ENCODE results near the gene PDZD7. TPM values are rescaled to one million over a fixed set of nuclear protein-coding genes. Genes with fewer than 3 reads are reported as not detected.

Gene PDZD7
- total RNA-seq, 1 donor from 2014 or later = 0.13 TPM

GRCh38 chr10:100970914-100971811, 59.8 kb downstream of the PDZD7 start:
- ATAC-seq = peak; percentile 72
- peak; percentile 88 for DNase-seq (ENCODE audit: low spot score)

- ATAC-seq = peak; percentile 76
- peak; percentile 90 for DNase-seq (ENCODE audit: low spot score)
These were observed 60.6 kb downstream of the PDZD7 start for GRCh38 chr10:100970076-100970913.

GRCh38 chr10:100969187-100970075, 61.5 kb downstream of the PDZD7 start, which contains the start of gene SEMA4G:
SEMA4G (plus strand) TSS chr10:100969504; CDS start chr10:100972913, 3,409 bp downstream.
- DNase-seq (ENCODE audit: low spot score) = peak; percentile 69
- peak; percentile 61 for ATAC-seq

GRCh38 chr10:100968863-100969186, 62.1 kb downstream of the PDZD7 start:
- DNase-seq (ENCODE audit: low spot score) (no peak), ATAC-seq (peak; percentile 9)

GRCh38 chr10:100968062-100968736, 62.7 kb downstream of the PDZD7 start:
- DNase-seq (ENCODE audit: low spot score) = peak; percentile 29
- ATAC-seq = no peak

GRCh38 chr10:100967332-100967731, 63.6 kb downstream of the PDZD7 start:
- ATAC-seq = no peak
- DNase-seq (ENCODE audit: low spot score) = no peak

- DNase-seq (ENCODE audit: low spot score) (no peak), ATAC-seq (no peak)
These were observed 64.0 kb downstream of the PDZD7 start for GRCh38 chr10:100966887-100967286.

- DNase-seq (ENCODE audit: low spot score) (no peak), ATAC-seq (no peak)
These were observed 65.1 kb downstream of the PDZD7 start for GRCh38 chr10:100965820-100966219.

- ATAC-seq = peak; percentile 58
These were observed 67.1 kb downstream of the PDZD7 start for GRCh38 chr10:100963826-100964225.

GRCh38 chr10:100962351-100963080, 68.4 kb downstream of the PDZD7 start:
- ATAC-seq = no peak
- no peak for DNase-seq (ENCODE audit: low spot score)

More at GRCh38 chr10:100963826-100964225, 67.1 kb downstream of the PDZD7 start:
- no peak for DNase-seq (ENCODE audit: low spot score)

GRCh38 chr10:100960251-100960650, 70.7 kb downstream of the PDZD7 start:
- ATAC-seq = no peak

More at GRCh38 chr10:100960251-100960650, 70.7 kb downstream of the PDZD7 start:
- DNase-seq (ENCODE audit: low spot score) = no peak

Other genes starting within 250 kb of the PDZD7 start
- gene SLF2, start 118.2 kb downstream of the PDZD7 start, total RNA-seq = 7.7 TPM
- 80.4 TPM for gene SEMA4G, start 61.6 kb downstream of the PDZD7 start, total RNA-seq
- gene MRPL43, start 43.6 kb downstream of the PDZD7 start, total RNA-seq = 43.6 TPM
- gene TWNK, start 43.6 kb downstream of the PDZD7 start, total RNA-seq = 3.2 TPM
- 11.1 TPM for gene LZTS2, start 31.3 kb downstream of the PDZD7 start, total RNA-seq
- 5.2 TPM for gene SFXN3, start 105 bp upstream of the PDZD7 start, total RNA-seq
- 0.78 TPM for gene KAZALD1, start 30.9 kb upstream of the PDZD7 start, total RNA-seq
- 1.3 TPM for gene TLX1, start 100.2 kb upstream of the PDZD7 start, total RNA-seq
- not detected for gene LBX1, start 198.3 kb upstream of the PDZD7 start, total RNA-seq

Data from left lobe of liver (tissue), 2 donors.